DMS79 (cell line): ENCODE results near the gene OPN4.
A peak's percentile ranks its signal among the peaks of the same experiment; 100 is the strongest.

Source experiments
- DNase-seq: peaks from one replicate; lab custom pipeline; 2025; lab: John Stamatoyannopoulos, UW

The OPN4 gene

DNA sequence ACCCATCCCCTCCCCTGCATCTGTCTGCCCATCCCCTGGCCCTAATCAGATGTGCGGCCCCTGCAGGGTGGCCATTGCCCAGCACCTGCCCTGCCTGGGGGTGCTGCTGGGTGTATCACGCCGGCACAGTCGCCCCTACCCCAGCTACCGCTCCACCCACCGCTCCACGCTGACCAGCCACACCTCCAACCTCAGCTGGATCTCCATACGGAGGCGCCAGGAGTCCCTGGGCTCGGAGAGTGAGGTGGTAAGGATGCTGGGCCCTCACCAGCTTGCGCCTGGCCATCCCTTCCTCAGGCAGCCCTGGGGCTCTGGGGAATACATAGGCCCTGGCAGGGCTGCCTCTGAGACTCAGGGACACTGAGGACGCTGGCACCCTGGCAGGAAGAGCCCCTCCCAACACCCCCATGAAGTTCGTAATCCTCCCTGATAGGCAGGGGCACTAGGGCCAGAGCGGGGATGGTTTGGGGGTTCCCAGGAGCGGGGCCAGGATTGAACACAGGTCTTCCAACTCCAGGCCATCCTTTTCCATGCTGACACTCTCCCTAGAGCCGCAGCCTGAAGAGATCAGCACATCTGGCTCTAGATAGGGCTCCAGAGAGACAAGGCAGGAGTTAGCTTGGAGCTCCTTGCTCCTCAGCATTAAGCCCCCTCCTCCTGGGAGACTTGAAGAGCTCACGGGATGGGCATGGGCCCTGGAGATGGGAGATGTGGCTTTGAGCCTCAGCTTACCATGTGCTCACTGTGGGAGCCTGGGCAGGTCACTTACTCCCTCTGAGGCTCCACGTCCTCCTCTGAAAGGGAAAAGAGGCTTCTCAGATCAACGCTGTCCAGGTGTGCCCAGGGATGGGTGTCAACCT lies 8.1 kb downstream of the OPN4 start:
- no peak for DNase-seq

DNA sequence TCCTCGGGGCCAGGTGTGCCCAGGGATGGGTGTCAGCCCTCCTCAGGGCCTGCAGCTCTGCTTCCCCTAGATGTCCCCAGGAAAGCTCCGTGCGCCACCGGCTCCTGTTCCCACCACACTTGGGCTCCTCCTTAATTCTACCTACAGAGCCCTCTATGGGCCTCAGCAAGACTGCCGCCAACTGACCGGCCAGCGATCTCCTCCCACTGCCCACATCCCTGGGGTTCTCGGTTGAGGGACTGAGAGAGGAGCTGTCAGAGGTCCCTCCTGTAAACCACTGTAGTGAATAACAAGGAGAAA lies 8.6 kb downstream of the OPN4 start:
- no peak for DNase-seq

DNA sequence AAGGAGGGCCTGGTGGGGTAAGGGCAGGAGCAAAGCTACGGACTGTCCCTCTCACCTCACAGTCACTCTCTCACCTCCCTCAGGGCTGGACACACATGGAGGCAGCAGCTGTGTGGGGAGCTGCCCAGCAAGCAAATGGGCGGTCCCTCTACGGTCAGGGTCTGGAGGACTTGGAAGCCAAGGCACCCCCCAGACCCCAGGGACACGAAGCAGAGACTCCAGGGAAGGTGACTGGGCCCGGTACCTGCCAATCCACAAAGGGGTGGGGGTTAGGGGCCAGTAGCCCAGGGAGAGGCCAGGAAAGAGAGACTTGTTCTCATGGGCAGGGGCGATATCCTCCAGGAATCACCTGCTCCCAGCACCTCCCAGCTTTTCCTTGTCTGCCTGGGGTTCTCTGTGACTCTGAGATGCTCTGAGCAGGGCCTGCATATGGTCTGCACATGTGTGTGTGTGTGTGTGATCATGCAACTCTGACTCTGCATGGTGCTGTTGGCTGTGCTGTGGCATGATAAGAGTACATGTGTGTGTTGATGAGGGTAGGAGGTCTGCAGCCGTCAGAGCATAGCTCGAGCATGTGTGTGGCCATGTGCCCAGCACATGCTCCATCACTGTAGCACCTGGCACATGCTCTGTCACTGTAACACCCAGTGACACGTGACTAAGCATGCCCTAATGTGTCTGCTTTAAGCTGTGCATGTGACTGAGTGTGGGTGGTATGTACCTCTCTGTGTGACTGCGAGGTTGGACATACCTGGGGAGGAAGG lies 9.4 kb downstream of the OPN4 start:
- no peak for DNase-seq

- no peak for DNase-seq
These were observed 10.2 kb downstream of the OPN4 start for GRCh38 chr10:86664341-86665217.

- no peak for DNase-seq
These were observed 10.9 kb downstream of the OPN4 start for GRCh38 chr10:86665218-86665607.

GRCh38 chr10:86665868-86666267 lies 11.5 kb downstream of the OPN4 start:
- DNase-seq = no peak

DNA sequence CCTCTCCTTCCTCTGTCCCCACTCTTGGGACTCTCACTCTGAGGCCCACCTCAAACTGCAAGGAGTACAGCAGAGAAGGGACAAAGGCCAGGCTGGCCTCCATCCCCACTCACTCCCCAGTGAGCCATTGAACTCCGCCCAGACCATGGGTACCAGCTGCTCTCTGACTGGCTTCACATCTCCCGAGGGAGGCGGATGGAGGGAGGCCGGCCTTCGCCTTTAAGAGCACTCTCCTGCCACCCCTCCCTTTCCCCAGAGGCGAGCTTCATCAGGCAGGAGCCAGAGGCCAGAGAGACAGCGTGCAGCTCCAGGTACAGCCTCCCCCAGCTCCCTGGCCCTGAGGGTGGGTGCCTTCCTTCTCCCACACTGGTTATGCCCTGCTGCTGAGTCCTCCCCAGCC lies 12.2 kb downstream of the OPN4 start:
- DNase-seq = no peak

- no peak for DNase-seq
These were observed 13.3 kb downstream of the OPN4 start for GRCh38 chr10:86667421-86668181.

GRCh38 chr10:86668297-86669165 lies 14.2 kb downstream of the OPN4 start, which contains the start of gene LDB3:
Gene LDB3 (plus strand): TSS chr10:86668511. CDS start chr10:86668692, 181 bp downstream.
- peak; percentile 84 for DNase-seq

- no peak for DNase-seq
These were observed 16.0 kb downstream of the OPN4 start for GRCh38 chr10:86670290-86670811.

- DNase-seq = no peak
These were observed 16.5 kb downstream of the OPN4 start for GRCh38 chr10:86670876-86671275.

- DNase-seq = no peak
These were observed 17.1 kb downstream of the OPN4 start for GRCh38 chr10:86671419-86671818.

DNA sequence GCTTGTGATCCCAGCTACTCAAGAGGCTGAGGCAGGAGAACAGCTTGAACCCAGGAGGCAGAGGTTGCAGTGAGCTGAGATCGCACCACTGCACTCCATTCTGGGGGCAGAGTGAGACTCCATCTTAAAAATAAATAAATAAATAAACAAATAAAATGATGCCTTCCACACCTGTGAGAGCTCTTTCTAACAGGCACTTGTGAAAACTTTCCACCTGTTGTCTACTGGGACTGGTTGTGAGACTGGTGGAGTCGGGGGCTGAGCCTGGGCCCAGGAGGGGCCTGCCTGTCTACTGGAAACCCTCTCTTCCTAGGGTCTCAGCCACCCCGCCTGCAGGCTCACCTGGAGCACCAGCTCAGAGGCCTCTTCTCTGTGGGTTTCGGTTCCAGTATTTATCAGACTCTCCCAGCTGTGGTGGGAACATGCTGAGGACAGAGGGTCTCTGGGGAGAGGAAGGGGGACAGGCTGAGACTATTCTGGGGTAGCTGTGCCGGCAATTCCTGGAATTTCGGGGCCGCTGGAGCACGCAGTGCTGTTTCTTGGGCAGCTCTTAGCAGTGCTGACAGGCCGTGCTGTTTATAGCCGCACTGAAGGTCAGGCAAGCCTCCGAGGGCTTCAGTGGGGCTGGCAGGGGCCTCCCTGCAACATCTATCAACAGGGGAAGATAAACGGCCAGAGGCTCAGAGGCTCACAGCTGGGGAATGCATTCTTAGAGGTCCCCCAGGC lies 17.8 kb downstream of the OPN4 start:
- no peak for DNase-seq

- no peak for DNase-seq
These were observed 19.0 kb downstream of the OPN4 start for GRCh38 chr10:86673216-86673826.

DNA sequence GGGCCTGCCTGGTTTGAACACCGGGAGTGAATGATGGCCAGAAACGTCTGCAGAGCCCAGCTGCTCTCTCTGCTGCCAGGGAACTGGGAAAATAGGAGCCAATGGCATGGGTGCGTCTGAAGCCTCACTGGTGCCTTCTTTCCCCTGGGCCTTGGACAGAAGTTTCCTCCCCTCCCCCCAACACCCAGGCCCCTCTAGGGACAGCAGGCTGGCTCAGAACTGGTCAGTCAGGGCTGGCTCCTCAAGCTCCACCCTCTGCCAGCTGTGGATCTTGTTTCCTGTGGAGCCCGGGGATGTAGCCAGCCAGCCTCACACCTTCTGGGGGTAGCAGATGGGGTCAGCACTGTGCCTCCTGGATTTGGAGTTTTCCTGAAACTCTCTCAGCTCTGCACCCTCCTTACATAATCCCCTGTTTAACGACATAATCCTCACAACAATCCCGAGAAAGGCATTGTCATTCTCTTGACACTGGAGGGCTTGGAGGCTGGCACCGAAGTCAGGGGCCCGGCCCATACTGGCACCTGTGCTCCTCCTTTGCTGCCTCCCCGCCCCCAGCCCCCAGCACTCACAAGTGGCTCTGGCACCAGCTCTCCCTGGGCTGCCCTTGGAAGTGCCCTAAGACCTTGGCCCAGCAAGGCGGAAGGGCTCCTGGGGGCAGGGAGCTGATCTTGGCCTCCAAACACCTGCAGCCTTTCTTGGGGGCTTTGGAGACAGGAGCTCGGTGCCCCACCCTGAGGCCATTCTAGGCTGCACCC lies 19.7 kb downstream of the OPN4 start:
- DNase-seq = no peak

DNA sequence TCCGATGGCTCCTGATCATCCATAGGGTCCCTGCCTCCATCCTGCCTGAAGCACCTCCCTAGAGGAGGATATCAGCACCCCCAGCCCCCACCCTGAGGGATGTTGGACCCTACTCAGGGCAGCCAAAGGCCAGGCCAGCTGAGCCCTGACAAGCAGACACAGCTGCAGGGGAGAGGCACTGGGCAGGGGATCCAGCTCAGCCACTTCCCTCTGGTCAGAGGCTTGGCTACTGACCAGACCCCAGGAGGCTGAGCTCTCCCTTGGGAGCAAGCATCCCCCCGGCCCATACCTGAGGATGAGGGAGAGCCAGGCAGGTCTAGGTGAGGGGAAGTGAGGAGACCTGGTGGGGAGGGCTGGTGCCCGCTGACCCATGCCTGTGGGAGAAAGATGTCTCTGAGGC lies 20.6 kb downstream of the OPN4 start:
- DNase-seq = no peak

- DNase-seq = no peak
These were observed 23.0 kb downstream of the OPN4 start for GRCh38 chr10:86677374-86677773.

GRCh38 chr10:86678999-86679792 lies 24.8 kb downstream of the OPN4 start:
- DNase-seq = no peak
